ENCODE measurements around the gene CSNK2A3. TPM values are rescaled to one million over a fixed set of nuclear protein-coding genes. Genes with fewer than 3 reads are reported as not detected.

Gene CSNK2A3
- total RNA-seq, 4 donors from 2014 or later, result 0.64 to 1.5 (median 0.68) TPM; not detected in 1

GRCh38 chr11:11329062-11329806, 23.8 kb downstream of the CSNK2A3 start:
- in situ Hi-C loops (cut with MboI; ENCODE audit: low pct_ligation_motif_present in 1 of 4, low pct_unique_long_range_greater_than_20kb in 1 of 4, low sequenced_read_pairs in 3 of 4) (no loop called here), intact Hi-C loops (cut with DNase I; ENCODE audit: low total_unique reads) (no loop called here)
- Histone ChIP-seq H3K27ac (no peak overlapping the region), H3K27me3 (no peaks in the 10 kb centered on the region), H3K9me3 (no peaks in the 10 kb centered on the region), H3K4me1 (no peaks in the 10 kb centered on the region), H3K36me3 (no peaks in the 10 kb centered on the region), H3K4me3 (no peak overlapping the region)
- no peak for TF ChIP-seq POLR2AphosphoS5 (IDR thresholded peaks at IDR 0.05)
- TF ChIP-seq EP300 (IDR thresholded peaks at IDR 0.05; ENCODE audit: low read depth), result no peak
- TF ChIP-seq POLR2A (IDR thresholded peaks at IDR 0.05), result no peak
- no peak for TF ChIP-seq CTCF (IDR thresholded peaks at IDR 0.05)
- WGBS, 2 donors (ENCODE audit: low coverage in 1 of 2), result 77 to 80% methylated on average over 3 to 4 of the region's 4 CpGs
- DNase-seq, result no peak

GRCh38 chr11:11324090-11324489, 29.0 kb downstream of the CSNK2A3 start:
- intact Hi-C loops (cut with DNase I; ENCODE audit: low total_unique reads), result no loop called here

DNA sequence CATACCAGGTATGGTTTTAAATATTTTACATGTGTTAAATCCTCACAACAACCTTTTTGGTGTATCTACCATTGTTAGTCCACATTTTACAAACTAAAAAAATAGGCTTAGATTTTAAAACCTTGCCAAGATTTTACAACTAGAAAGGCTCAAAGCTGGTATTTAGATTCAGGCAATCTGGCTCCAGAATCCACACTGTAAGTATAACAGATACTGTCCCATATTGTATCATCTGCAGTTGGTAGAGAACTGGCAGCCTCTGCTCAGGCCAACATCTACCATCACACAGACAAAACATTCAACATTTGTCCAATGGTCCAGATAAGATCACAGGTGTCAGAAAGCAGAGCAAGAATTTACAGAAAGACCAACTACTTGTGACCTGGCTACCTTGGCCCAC, 30.9 kb downstream of the CSNK2A3 start:
- H3K27ac ChIP-seq, result no peak overlapping the region
- H3K36me3 ChIP-seq, result no peaks in the 10 kb centered on the region

More at GRCh38 chr11:11324090-11324489, 29.0 kb downstream of the CSNK2A3 start:
- 45 to 70% methylated on average over 1 of the region's 1 CpG for WGBS, 2 donors (ENCODE audit: low coverage in 1 of 2)
- no peaks in the 10 kb centered on the region for H3K9me3 ChIP-seq
- TF ChIP-seq CTCF (IDR thresholded peaks at IDR 0.05) (no peak), POLR2AphosphoS5 (IDR thresholded peaks at IDR 0.05) (no peak), POLR2A (IDR thresholded peaks at IDR 0.05) (no peak), EP300 (IDR thresholded peaks at IDR 0.05; ENCODE audit: low read depth) (no peak)
- no peak overlapping the region for H3K27ac ChIP-seq
- no peaks in the 10 kb centered on the region for H3K36me3 ChIP-seq
- no peaks in the 10 kb centered on the region for H3K4me1 ChIP-seq
- in situ Hi-C loops (cut with MboI; ENCODE audit: low pct_ligation_motif_present in 1 of 4, low pct_unique_long_range_greater_than_20kb in 1 of 4, low sequenced_read_pairs in 3 of 4), result no loop called here
- H3K4me3 ChIP-seq, result no peak overlapping the region
- H3K27me3 ChIP-seq, result no peaks in the 10 kb centered on the region
- no peak for DNase-seq

DNA sequence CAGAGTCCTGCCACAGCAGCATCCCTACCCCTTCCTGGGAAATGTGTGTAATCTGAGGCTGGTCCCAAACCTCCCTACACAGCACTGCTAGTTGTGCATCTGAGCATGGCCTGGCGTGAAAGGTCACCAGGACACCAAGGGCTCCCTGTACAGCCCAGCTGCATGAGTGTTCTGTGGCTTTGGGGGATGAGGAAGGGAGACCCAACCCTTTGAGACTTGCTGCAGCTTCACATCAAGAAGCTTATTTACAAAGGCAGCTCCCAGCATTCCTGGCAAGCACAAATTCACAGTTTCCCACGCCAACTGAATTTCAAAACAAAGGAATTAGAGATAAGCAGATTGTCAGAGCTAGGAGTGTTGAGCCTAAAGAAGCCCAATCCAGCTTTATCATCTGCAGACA, 32.2 kb downstream of the CSNK2A3 start:
- no peak for DNase-seq
- no peak overlapping the region for H3K27ac ChIP-seq
- in situ Hi-C loops (cut with MboI; ENCODE audit: low pct_ligation_motif_present in 1 of 4, low pct_unique_long_range_greater_than_20kb in 1 of 4, low sequenced_read_pairs in 3 of 4), result no loop called here
- intact Hi-C loops (cut with DNase I; ENCODE audit: low total_unique reads), result no loop called here
- H3K9me3 ChIP-seq, result no peaks in the 10 kb centered on the region
- H3K36me3 ChIP-seq, result no peaks in the 10 kb centered on the region
- WGBS, 2 donors (ENCODE audit: low coverage in 1 of 2), result 83% methylated on average over 2 of the region's 2 CpGs; no CpG with 5 or more reads in 1 of the 2 donors
- H3K4me3 ChIP-seq, result no peak overlapping the region
- TF ChIP-seq POLR2A (IDR thresholded peaks at IDR 0.05) (no peak), CTCF (IDR thresholded peaks at IDR 0.05) (no peak), EP300 (IDR thresholded peaks at IDR 0.05; ENCODE audit: low read depth) (no peak), POLR2AphosphoS5 (IDR thresholded peaks at IDR 0.05) (no peak)
- no peaks in the 10 kb centered on the region for H3K4me1 ChIP-seq
- H3K27me3 ChIP-seq, result no peaks in the 10 kb centered on the region

More for the DNA sequence above, 30.9 kb downstream of the CSNK2A3 start:
- Histone ChIP-seq H3K4me3 (no peak overlapping the region), H3K27me3 (no peaks in the 10 kb centered on the region), H3K9me3 (no peaks in the 10 kb centered on the region), H3K4me1 (no peaks in the 10 kb centered on the region)
- no peak for DNase-seq
- intact Hi-C loops (cut with DNase I; ENCODE audit: low total_unique reads) (loop anchor here (2.0 kb wide), 1 partner anchor 51 kb away; no protein-coding TSS in a partner anchor), in situ Hi-C loops (cut with MboI; ENCODE audit: low pct_ligation_motif_present in 1 of 4, low pct_unique_long_range_greater_than_20kb in 1 of 4, low sequenced_read_pairs in 3 of 4) (no loop called here)
- no peak for TF ChIP-seq EP300 (IDR thresholded peaks at IDR 0.05; ENCODE audit: low read depth)
- TF ChIP-seq POLR2A (IDR thresholded peaks at IDR 0.05), result no peak
- TF ChIP-seq CTCF (IDR thresholded peaks at IDR 0.05), result no peak
- no peak for TF ChIP-seq POLR2AphosphoS5 (IDR thresholded peaks at IDR 0.05)

All from transverse colon (tissue), 4 donors.